ENCODE measurements around the gene PDE4D. TPM values are rescaled to one million over a fixed set of nuclear protein-coding genes. Genes with fewer than 3 reads are reported as not detected.

PDE4D gene
- total and polyA plus RNA-seq, 2 experiments from 2014 or later = 4.3 to 9.7 TPM

GRCh38 chr5:59535561-59535960 lies 358.0 kb downstream of the PDE4D start:
- whole genome bisulfite sequencing, 2 experiments (ENCODE audit: low coverage in 1 of 2, low lambda C conversion rate in 2 of 2, missing lambda C conversion rate in 2 of 2) = 78 to 86% methylated on average over 2 of the region's 2 CpGs
- in situ Hi-C loops (cut with MboI) = no loop called here
- TF ChIP-seq EZH2phosphoT487 (IDR thresholded peaks at IDR 0.05; ENCODE audit: insufficient read depth, low read depth) = no peak
- no peak for TF ChIP-seq EZH2 (IDR thresholded peaks at IDR 0.05; ENCODE audit: insufficient read depth, poor library complexity, severe bottlenecking)
- no peaks in the 10 kb centered on the region for H3K79me2 ChIP-seq (ENCODE audit: insufficient read depth)
- H3K4me2 ChIP-seq (ENCODE audit: unreplicated experiment) = no peak overlapping the region
- H3K9me2 ChIP-seq (ENCODE audit: insufficient read depth) = no peaks in the 10 kb centered on the region
- H3K4me1 ChIP-seq (ENCODE audit: insufficient read depth) = no peaks in the 10 kb centered on the region
- H3F3A ChIP-seq (ENCODE audit: insufficient read depth) = no peaks in the 10 kb centered on the region
- H3K9ac ChIP-seq = no peak overlapping the region
- H3K9me3 ChIP-seq (ENCODE audit: low read depth) = no peaks in the 10 kb centered on the region
- DNase-seq = no peak
- no peak overlapping the region for H3K27ac ChIP-seq
- H3K36me3 ChIP-seq (ENCODE audit: low read depth) = no peaks in the 10 kb centered on the region
- H3K27me3 ChIP-seq (replicated peaks; ENCODE audit: insufficient read depth) = no peaks in the 10 kb centered on the region
- no peak overlapping the region for H2AFZ ChIP-seq
- no peaks in the 10 kb centered on the region for H4K20me1 ChIP-seq (ENCODE audit: insufficient read depth)
- no peak overlapping the region for H3K4me3 ChIP-seq

- Histone ChIP-seq H3K4me2 (ENCODE audit: unreplicated experiment) (no peak overlapping the region), H3K4me3 (no peak overlapping the region), H3K27ac (no peak overlapping the region), H3F3A (ENCODE audit: insufficient read depth) (no peaks in the 10 kb centered on the region), H3K9me3 (ENCODE audit: low read depth) (no peaks in the 10 kb centered on the region), H3K4me1 (ENCODE audit: insufficient read depth) (no peaks in the 10 kb centered on the region), H3K27me3 (replicated peaks; ENCODE audit: insufficient read depth) (no peaks in the 10 kb centered on the region), H4K20me1 (ENCODE audit: insufficient read depth) (no peaks in the 10 kb centered on the region), H3K9me2 (ENCODE audit: insufficient read depth) (no peaks in the 10 kb centered on the region), H3K9ac (no peak overlapping the region), H3K36me3 (ENCODE audit: low read depth) (no peaks in the 10 kb centered on the region), H2AFZ (no peak overlapping the region), H3K79me2 (ENCODE audit: insufficient read depth) (no peaks in the 10 kb centered on the region)
- in situ Hi-C loops (cut with MboI) = no loop called here
- DNase-seq = no peak
- no peak for TF ChIP-seq EZH2phosphoT487 (IDR thresholded peaks at IDR 0.05; ENCODE audit: insufficient read depth, low read depth)
- TF ChIP-seq EZH2 (IDR thresholded peaks at IDR 0.05; ENCODE audit: insufficient read depth, poor library complexity, severe bottlenecking) = no peak
These were observed 359.8 kb downstream of the PDE4D start for GRCh38 chr5:59533730-59534108.

GRCh38 chr5:59532979-59533729 lies 360.4 kb downstream of the PDE4D start:
- no peak overlapping the region for H3K27ac ChIP-seq
- H3F3A ChIP-seq (ENCODE audit: insufficient read depth) = no peaks in the 10 kb centered on the region

GRCh38 chr5:59529239-59529638 lies 364.3 kb downstream of the PDE4D start:
- H2AFZ ChIP-seq = no peak overlapping the region
- H3K27ac ChIP-seq = no peak overlapping the region
- DNase-seq = no peak
- in situ Hi-C loops (cut with MboI) = no loop called here
- H3K4me2 ChIP-seq (ENCODE audit: unreplicated experiment) = no peak overlapping the region
- H3K4me1 ChIP-seq (ENCODE audit: insufficient read depth) = no peaks in the 10 kb centered on the region
- no peaks in the 10 kb centered on the region for H3K9me3 ChIP-seq (ENCODE audit: low read depth)
- H3K9ac ChIP-seq = no peak overlapping the region
- no peaks in the 10 kb centered on the region for H3K79me2 ChIP-seq (ENCODE audit: insufficient read depth)
- no peaks in the 10 kb centered on the region for H4K20me1 ChIP-seq (ENCODE audit: insufficient read depth)
- TF ChIP-seq EZH2 (IDR thresholded peaks at IDR 0.05; ENCODE audit: insufficient read depth, poor library complexity, severe bottlenecking) (no peak), EZH2phosphoT487 (IDR thresholded peaks at IDR 0.05; ENCODE audit: insufficient read depth, low read depth) (no peak)
- H3K9me2 ChIP-seq (ENCODE audit: insufficient read depth) = no peaks in the 10 kb centered on the region
- H3F3A ChIP-seq (ENCODE audit: insufficient read depth) = no peaks in the 10 kb centered on the region
- no peaks in the 10 kb centered on the region for H3K36me3 ChIP-seq (ENCODE audit: low read depth)
- H3K4me3 ChIP-seq = no peak overlapping the region
- 86 to 97% methylated on average over 1 of the region's 1 CpG for WGBS, 2 experiments (ENCODE audit: low coverage in 1 of 2, low lambda C conversion rate in 2 of 2, missing lambda C conversion rate in 2 of 2)
- no peaks in the 10 kb centered on the region for H3K27me3 ChIP-seq (replicated peaks; ENCODE audit: insufficient read depth)

More at GRCh38 chr5:59532979-59533729, 360.4 kb downstream of the PDE4D start:
- Histone ChIP-seq H3K79me2 (ENCODE audit: insufficient read depth) (no peaks in the 10 kb centered on the region), H3K9me2 (ENCODE audit: insufficient read depth) (no peaks in the 10 kb centered on the region), H3K9ac (no peak overlapping the region), H3K9me3 (ENCODE audit: low read depth) (no peaks in the 10 kb centered on the region), H3K4me3 (no peak overlapping the region), H2AFZ (no peak overlapping the region), H3K27me3 (replicated peaks; ENCODE audit: insufficient read depth) (no peaks in the 10 kb centered on the region), H3K4me2 (ENCODE audit: unreplicated experiment) (no peak overlapping the region), H3K4me1 (ENCODE audit: insufficient read depth) (no peaks in the 10 kb centered on the region), H3K36me3 (ENCODE audit: low read depth) (no peaks in the 10 kb centered on the region), H4K20me1 (ENCODE audit: insufficient read depth) (no peaks in the 10 kb centered on the region)
- no peak for DNase-seq
- in situ Hi-C loops (cut with MboI) = no loop called here
- TF ChIP-seq EZH2phosphoT487 (IDR thresholded peaks at IDR 0.05; ENCODE audit: insufficient read depth, low read depth) (no peak), EZH2 (IDR thresholded peaks at IDR 0.05; ENCODE audit: insufficient read depth, poor library complexity, severe bottlenecking) (no peak)
- WGBS, 2 experiments (ENCODE audit: low coverage in 1 of 2, low lambda C conversion rate in 2 of 2, missing lambda C conversion rate in 2 of 2) = 82 to 89% methylated on average over 1 of the region's 1 CpG

All from GM23248 (cell line).